IMR-90 (cell line): ENCODE results near the gene BOD1L1. TPM values are rescaled to one million over a fixed set of nuclear protein-coding genes. Genes with fewer than 3 reads are reported as not detected.

Source experiments
- ATAC-seq: fragments of 200-7000 bp; cut with Tn5 transposase; 2 replicates; pipeline ENCODE4 v1.9.1; 2020; ENCODE audit warnings: low read depth, mild to moderate bottlenecking, moderate library complexity
- BruUV-seq: library from RNA; stranded (reverse); fragments of 400-500 nt; replicated peaks from 2 replicates; lab custom pipeline; 2021; lab: Mats Ljungman, UMichigan
- CTCF ChIA-PET: fragments of 300-600 bp; formaldehyde crosslinking; extraction: SDS; loops from one replicate; lab custom pipeline; 2021; ENCODE audit warnings: antibody characterized with exemption; lab: Yijun Ruan, JAX
- POLR2A ChIA-PET: fragments of 300-600 bp; sonication (Branson Sonifier 250); formaldehyde crosslinking; loops from one replicate; lab custom pipeline; 2022; ENCODE audit warnings: antibody characterized with exemption; ENCODE audit not compliant: unreplicated experiment; lab: Charles Lee
- DNase-seq: peaks from one replicate; pipeline ENCODE4 v3.0.0; 2013
- H2AFZ ChIP-seq: replicated peaks from 2 replicates; pipeline ENCODE3; 2013; ENCODE audit warnings: low read length, mild to moderate bottlenecking; ENCODE audit not compliant: poor library complexity
- H2AK5ac ChIP-seq: 2 replicates; pipeline ENCODE4 v1.6.1; 2013; ENCODE audit warnings: low read depth, low read length, inconsistent platforms
- H2AK9ac ChIP-seq: replicated peaks from 2 replicates; pipeline ENCODE3; 2013; ENCODE audit warnings: mild to moderate bottlenecking, low read depth, low read length, moderate library complexity; ENCODE audit not compliant: poor library complexity
- H2BK120ac ChIP-seq: 2 replicates; pipeline ENCODE4 v1.6.1; 2013; ENCODE audit warnings: low read depth, low read length, inconsistent platforms
- H2BK15ac ChIP-seq: 3 replicates; pipeline ENCODE4 v1.6.1; 2013; ENCODE audit warnings: low read depth, low read length, inconsistent platforms
- H2BK20ac ChIP-seq: 2 replicates; pipeline ENCODE4 v1.6.1; 2013; ENCODE audit warnings: low read depth, mild to moderate bottlenecking, inconsistent platforms, low read length, moderate library complexity
- H2BK5ac ChIP-seq: 2 replicates; pipeline ENCODE4 v1.6.1; 2013; ENCODE audit warnings: mild to moderate bottlenecking, low read depth, low read length, inconsistent platforms; ENCODE audit not compliant: poor library complexity, severe bottlenecking
- H3K14ac ChIP-seq: replicated peaks from 2 replicates; pipeline ENCODE4 v1.6.1; 2013; ENCODE audit warnings: low read depth, low read length, inconsistent platforms
- H3K18ac ChIP-seq: 2 replicates; pipeline ENCODE4 v1.6.1; 2013; ENCODE audit warnings: low read depth, low read length, control low read depth
- H3K23ac ChIP-seq: 2 replicates; pipeline ENCODE4 v1.6.1; 2013; ENCODE audit warnings: low read depth, low read length, inconsistent platforms
- H3K27ac ChIP-seq: 2 replicates; pipeline ENCODE4 v1.5.1; 2013; ENCODE audit warnings: mild to moderate bottlenecking, control low read depth, low read length; ENCODE audit not compliant: insufficient read depth
- H3K27me3 ChIP-seq: 2 replicates; pipeline ENCODE4 v1.6.1; 2013; ENCODE audit warnings: low read length; ENCODE audit not compliant: control insufficient read depth, insufficient read depth
- H3K36me3 ChIP-seq: 2 replicates; pipeline ENCODE4 v1.6.1; 2013; ENCODE audit warnings: low read length, mixed read lengths; ENCODE audit not compliant: control insufficient read depth, insufficient read depth
- H3K4ac ChIP-seq: 2 replicates; pipeline ENCODE4 v1.6.1; 2013; ENCODE audit warnings: low read depth, low read length, inconsistent platforms
- H3K4me1 ChIP-seq: 2 replicates; pipeline ENCODE4 v1.6.1; 2013; ENCODE audit warnings: low read length, mixed read lengths; ENCODE audit not compliant: control insufficient read depth, insufficient read depth
- H3K4me2 ChIP-seq: 2 replicates; pipeline ENCODE4 v1.6.1; 2013; ENCODE audit warnings: low read depth, mild to moderate bottlenecking, control low read depth, low read length, moderate library complexity
- H3K4me3 ChIP-seq: 2 replicates; pipeline ENCODE4 v1.5.1; 2013; ENCODE audit warnings: low read depth, mild to moderate bottlenecking, control low read depth, low read length, moderate library complexity; ENCODE audit not compliant: insufficient read depth
- H3K56ac ChIP-seq: 2 replicates; pipeline ENCODE4 v1.6.1; 2013; ENCODE audit warnings: low read length, inconsistent platforms; ENCODE audit not compliant: insufficient read depth; ENCODE audit errors: extremely low read depth
- H3K79me1 ChIP-seq, 2 experiments: 2 replicates each; pipeline ENCODE4 v1.6.1; 2013; ENCODE audit warnings: low read length in 2 of 2, inconsistent platforms in 1 of 2, low read depth in 1 of 2
- H3K9ac ChIP-seq: 2 replicates; pipeline ENCODE4 v1.6.1; 2013; ENCODE audit warnings: low read depth, low read length, control low read depth
- H3K9me1 ChIP-seq: 2 replicates; pipeline ENCODE4 v1.6.1; 2013; ENCODE audit warnings: low read length, inconsistent platforms; ENCODE audit not compliant: insufficient read depth
- H3K9me3 ChIP-seq: 2 replicates; pipeline ENCODE4 v1.6.1; 2013; ENCODE audit warnings: low read length; ENCODE audit not compliant: control insufficient read depth, insufficient read depth
- H4K20me1 ChIP-seq: 2 replicates; pipeline ENCODE4 v1.6.1; 2013; ENCODE audit warnings: low read length, inconsistent platforms; ENCODE audit not compliant: insufficient read depth
- H4K5ac ChIP-seq: 2 replicates; pipeline ENCODE4 v1.6.1; 2013; ENCODE audit warnings: mild to moderate bottlenecking, low read depth, low read length, control low read depth
- H4K8ac ChIP-seq, 2 experiments: 2 replicates each; pipeline ENCODE4 v1.6.1; 2013; ENCODE audit warnings: low read depth in 2 of 2, low read length in 2 of 2, control low read depth in 1 of 2, inconsistent platforms in 1 of 2
- H4K91ac ChIP-seq: 2 replicates; pipeline ENCODE4 v1.6.1; 2013; ENCODE audit warnings: low read depth, low read length, inconsistent platforms; ENCODE audit not compliant: insufficient read depth
- BHLHE40 ChIP-seq: fragments of 150-350 bp; IDR thresholded peaks from 2 replicates; pipeline ENCODE4 v1.6.1; 2016; ENCODE audit warnings: mild to moderate bottlenecking, low read depth, low read length
- CEBPB ChIP-seq: IDR thresholded peaks from 2 replicates; pipeline ENCODE4 v1.6.1; 2012; ENCODE audit warnings: low read depth, low read length, improper control_type of control experiment
- CHD1 ChIP-seq: IDR thresholded peaks from 2 replicates; pipeline ENCODE4 v1.6.1; 2012; ENCODE audit warnings: low read depth, low read length, improper control_type of control experiment
- FOS ChIP-seq: fragments of 150-350 bp; IDR thresholded peaks from 2 replicates; pipeline ENCODE4 v1.6.1; 2016; ENCODE audit warnings: low read depth, low read length
- MAFK ChIP-seq: IDR thresholded peaks from 2 replicates; pipeline ENCODE4 v1.6.1; 2012; ENCODE audit warnings: low read depth, low read length, improper control_type of control experiment
- MAZ ChIP-seq: IDR thresholded peaks from 2 replicates; pipeline ENCODE4 v1.6.1; 2012; ENCODE audit warnings: low read depth, mild to moderate bottlenecking, low read length, improper control_type of control experiment, moderate library complexity, borderline replicate concordance
- NFE2L2 ChIP-seq: fragments of 150-350 bp; IDR thresholded peaks from 2 replicates; pipeline ENCODE4 v1.6.1; 2016; ENCODE audit warnings: low read depth, mild to moderate bottlenecking, low read length
- POLR2A ChIP-seq: IDR thresholded peaks from 2 replicates; pipeline ENCODE4 v1.6.1; 2012; ENCODE audit warnings: mild to moderate bottlenecking, low read depth, low read length
- RAD21 ChIP-seq: IDR thresholded peaks from 2 replicates; pipeline ENCODE4 v1.6.1; 2012; ENCODE audit warnings: low read length, improper control_type of control experiment
- RCOR1 ChIP-seq: IDR thresholded peaks from 2 replicates; pipeline ENCODE4 v1.6.1; 2012; ENCODE audit warnings: mild to moderate bottlenecking, low read length, improper control_type of control experiment; ENCODE audit not compliant: insufficient replicate concordance
- RFX5 ChIP-seq: IDR thresholded peaks from 2 replicates; pipeline ENCODE4 v1.8.0; 2012; ENCODE audit warnings: low read depth, mild to moderate bottlenecking, low read length, moderate library complexity
- WGBS, 2 experiments: methylation state at CpG; one replicate each; pipeline versions ENCODE4 v1.1.5 to v1.1.7; 2013; ENCODE audit warnings: missing lambda C conversion rate in 2 of 2; ENCODE audit not compliant: insufficient read length in 1 of 2; ENCODE audit errors: extremely low coverage in 2 of 2; 5-methylcytosine and 5-hydroxymethylcytosine counted together
- dilution Hi-C: fragments of 300-500 bp; cut with HindIII; formaldehyde crosslinking; loops from one replicate; pipeline ENCODE4 v1.14.3; 2018; ENCODE audit warnings: low sequenced_read_pairs; ENCODE audit not compliant: unreplicated experiment
- in situ Hi-C: fragments of 300-500 bp; cut with MboI; formaldehyde crosslinking; loops from 3 replicates; pipeline ENCODE4 v1.14.3; 2019; ENCODE audit warnings: low sequenced_read_pairs, inconsistent platforms, mixed read lengths
- intact Hi-C: fragments of 100-400 bp; cut with micrococcal nuclease; formaldehyde crosslinking; loops from 2 replicates; pipeline ENCODE4 v1.10.0; 2022
- polyA plus RNA-seq, 3 experiments: library from polyadenylated mRNA; depleted of rRNA; stranded (reverse); fragments of >200 nt; gene quantifications; 2 replicates each; pipeline ENCODE4 v1.2.3, GENCODE V29; 2012; ENCODE audit warnings: low replicate concordance in 1 of 3
- total RNA-seq: library from RNA; depleted of rRNA; stranded (reverse); fragments of >200 nt; gene quantifications from 2 replicates; pipeline ENCODE4 v1.2.3, GENCODE V29; 2012
- TF ChIP-seq, protein P1 (sequence below): fragments of 150-350 bp; IDR thresholded peaks from 2 replicates; pipeline ENCODE4 v1.6.1; 2017; ENCODE audit warnings: mild to moderate bottlenecking, antibody characterized with exemption, low read length, low read depth
- TF ChIP-seq, protein P2 (sequence below): fragments of 150-350 bp; IDR thresholded peaks from 2 replicates; pipeline ENCODE4 v1.6.1; 2016; ENCODE audit warnings: low read depth, mild to moderate bottlenecking, low read length, moderate library complexity, borderline replicate concordance
- TF ChIP-seq, protein P3 (sequence below): conservative IDR thresholded peaks from 2 replicates; pipeline ENCODE4 v1.5.1; 2012; ENCODE audit warnings: mild to moderate bottlenecking, low read depth, low read length, improper control_type of control experiment

Gene BOD1L1
- total and polyA plus RNA-seq, 2 of the 4 experiments (the other 2 are of a cell fraction), result 13.5 to 26.9 TPM

DNA sequence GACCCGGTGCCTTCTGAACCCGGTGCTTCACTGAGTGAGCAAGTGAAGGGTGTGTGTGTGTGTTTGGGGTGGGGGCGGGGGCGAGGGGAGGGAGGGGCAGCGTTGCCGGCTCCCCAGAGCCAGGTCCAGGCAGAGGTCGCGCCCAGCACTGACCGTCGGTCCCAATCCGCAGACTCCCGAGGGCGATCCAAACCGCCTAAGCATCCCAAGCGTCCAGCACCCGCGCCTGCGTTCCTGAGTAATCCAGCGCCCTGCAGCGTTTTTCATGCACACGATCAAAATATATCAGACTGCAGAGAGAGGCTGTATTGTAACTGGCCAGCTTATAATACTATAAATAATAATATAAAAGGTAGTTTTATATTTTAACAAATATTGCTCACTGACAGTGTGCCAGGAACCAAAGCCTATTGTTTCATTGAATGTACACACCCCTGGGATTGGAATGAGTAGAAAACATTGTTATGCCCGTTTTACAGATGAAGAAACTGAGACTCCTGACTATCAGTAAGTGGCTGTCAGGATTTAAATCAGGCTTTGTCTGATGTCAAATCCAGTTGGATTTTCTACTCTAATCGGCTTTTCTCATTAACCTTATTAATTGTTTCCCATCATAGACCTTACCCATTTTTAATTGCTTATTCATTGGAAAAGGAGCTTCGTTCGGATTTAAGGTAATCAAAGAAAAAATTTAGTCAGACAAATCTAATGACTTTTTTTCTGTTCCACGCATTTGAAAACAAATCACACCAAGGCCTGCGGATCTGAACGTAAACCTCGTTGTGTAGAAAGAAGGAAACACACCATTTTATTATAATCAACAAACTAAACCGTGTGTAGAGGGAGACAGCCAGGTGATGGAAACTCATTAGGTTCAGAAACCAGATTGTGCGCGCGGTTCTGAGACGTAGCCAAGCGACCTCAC is 79.2 kb downstream of the BOD1L1 start:
- Histone ChIP-seq H3K36me3 (no peaks in the 10 kb centered on the region), H2AK5ac (no peak overlapping the region), H3K4me3 (no peak overlapping the region), H4K8ac (no peak overlapping the region), H2BK20ac (no peak overlapping the region), H3K4ac (no peak overlapping the region), H3K9me1 (peaks cover 2% of the 10 kb centered on the region; the same call in 1 of the 2 replicates), H2AK9ac (peak overlapping the region; percentile 1), H3K79me1 (no peaks in the 10 kb centered on the region), H4K20me1 (peaks cover 5% of the 10 kb centered on the region), H3K18ac (no peak overlapping the region), H3K9ac (no peak overlapping the region), H3K4me2 (no peak overlapping the region), H2BK15ac (no peak overlapping the region), H3K14ac (no peak overlapping the region), H2BK120ac (no peak overlapping the region), H2AFZ (peak overlapping the region; percentile 95), H3K9me3 (peaks cover 10% of the 10 kb centered on the region), H3K27me3 (peaks cover 39% of the 10 kb centered on the region), H4K91ac (no peak overlapping the region), H3K4me1 (no peaks in the 10 kb centered on the region; the same call in 1 of the 2 replicates), H2BK5ac (no peak overlapping the region), H4K5ac (no peak overlapping the region), H3K27ac (no peak overlapping the region), H3K56ac (no peak overlapping the region), H3K23ac (no peak overlapping the region)
- WGBS, 2 experiments, result 0% methylated on average over 5 of the region's 35 CpGs; no CpG with 5 or more reads in 1 of the 2 experiments
- intact Hi-C loops (loop anchor here (5.0 kb wide), 2 partner anchors 146 to 1781 kb away; no protein-coding TSS in a partner anchor), in situ Hi-C loops (loop anchor here (5.0 kb wide), 2 partner anchors 696 to 816 kb away; no protein-coding TSS in a partner anchor), dilution Hi-C loops (no loop called here)
- CTCF ChIA-PET, result interaction anchor here (0.7 to 2.0 kb wide), 2 partner anchors 23 to 695 kb away, joined by 3 to 7 read pairs; no protein-coding TSS in a partner anchor
- ATAC-seq, result no peak
- no TSS peak for BruUV-seq
- POLR2A ChIA-PET, result no interaction called here
- DNase-seq, result no peak
- TF ChIP-seq NFE2L2, result no peak
- TF ChIP-seq, protein P1, sequence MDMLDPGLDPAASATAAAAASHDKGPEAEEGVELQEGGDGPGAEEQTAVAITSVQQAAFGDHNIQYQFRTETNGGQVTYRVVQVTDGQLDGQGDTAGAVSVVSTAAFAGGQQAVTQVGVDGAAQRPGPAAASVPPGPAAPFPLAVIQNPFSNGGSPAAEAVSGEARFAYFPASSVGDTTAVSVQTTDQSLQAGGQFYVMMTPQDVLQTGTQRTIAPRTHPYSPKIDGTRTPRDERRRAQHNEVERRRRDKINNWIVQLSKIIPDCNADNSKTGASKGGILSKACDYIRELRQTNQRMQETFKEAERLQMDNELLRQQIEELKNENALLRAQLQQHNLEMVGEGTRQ, result no peak
- TF ChIP-seq MAZ, result no peak
- no peak for TF ChIP-seq RAD21
- TF ChIP-seq MAFK, result no peak
- no peak for TF ChIP-seq CHD1
- TF ChIP-seq CEBPB, result no peak
- no peak for TF ChIP-seq RFX5
- TF ChIP-seq, protein P2, sequence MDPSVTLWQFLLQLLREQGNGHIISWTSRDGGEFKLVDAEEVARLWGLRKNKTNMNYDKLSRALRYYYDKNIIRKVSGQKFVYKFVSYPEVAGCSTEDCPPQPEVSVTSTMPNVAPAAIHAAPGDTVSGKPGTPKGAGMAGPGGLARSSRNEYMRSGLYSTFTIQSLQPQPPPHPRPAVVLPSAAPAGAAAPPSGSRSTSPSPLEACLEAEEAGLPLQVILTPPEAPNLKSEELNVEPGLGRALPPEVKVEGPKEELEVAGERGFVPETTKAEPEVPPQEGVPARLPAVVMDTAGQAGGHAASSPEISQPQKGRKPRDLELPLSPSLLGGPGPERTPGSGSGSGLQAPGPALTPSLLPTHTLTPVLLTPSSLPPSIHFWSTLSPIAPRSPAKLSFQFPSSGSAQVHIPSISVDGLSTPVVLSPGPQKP, result no peak
- TF ChIP-seq BHLHE40, result no peak
- TF ChIP-seq RCOR1, result no peak
- TF ChIP-seq, protein P3, sequence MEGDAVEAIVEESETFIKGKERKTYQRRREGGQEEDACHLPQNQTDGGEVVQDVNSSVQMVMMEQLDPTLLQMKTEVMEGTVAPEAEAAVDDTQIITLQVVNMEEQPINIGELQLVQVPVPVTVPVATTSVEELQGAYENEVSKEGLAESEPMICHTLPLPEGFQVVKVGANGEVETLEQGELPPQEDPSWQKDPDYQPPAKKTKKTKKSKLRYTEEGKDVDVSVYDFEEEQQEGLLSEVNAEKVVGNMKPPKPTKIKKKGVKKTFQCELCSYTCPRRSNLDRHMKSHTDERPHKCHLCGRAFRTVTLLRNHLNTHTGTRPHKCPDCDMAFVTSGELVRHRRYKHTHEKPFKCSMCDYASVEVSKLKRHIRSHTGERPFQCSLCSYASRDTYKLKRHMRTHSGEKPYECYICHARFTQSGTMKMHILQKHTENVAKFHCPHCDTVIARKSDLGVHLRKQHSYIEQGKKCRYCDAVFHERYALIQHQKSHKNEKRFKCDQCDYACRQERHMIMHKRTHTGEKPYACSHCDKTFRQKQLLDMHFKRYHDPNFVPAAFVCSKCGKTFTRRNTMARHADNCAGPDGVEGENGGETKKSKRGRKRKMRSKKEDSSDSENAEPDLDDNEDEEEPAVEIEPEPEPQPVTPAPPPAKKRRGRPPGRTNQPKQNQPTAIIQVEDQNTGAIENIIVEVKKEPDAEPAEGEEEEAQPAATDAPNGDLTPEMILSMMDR, result no peak
- no peak for TF ChIP-seq POLR2A
- no peak for TF ChIP-seq FOS
